HG02798 (cell line): ENCODE results near the gene SLC3A2.

Experiments used
- ATAC-seq: cut with Tn5 transposase; IDR thresholded peaks from one replicate; pipeline ENCODE4 v1.9.1; 2021; ENCODE audit warnings: mild to moderate bottlenecking; ENCODE audit not compliant: unreplicated experiment, poor library complexity

Gene SLC3A2

GRCh38 chr11:62908468-62909072 is 27.9 kb downstream of the SLC3A2 start:
- ATAC-seq, result no peak

GRCh38 chr11:62909107-62909894 is 28.6 kb downstream of the SLC3A2 start:
- ATAC-seq, result no peak

DNA sequence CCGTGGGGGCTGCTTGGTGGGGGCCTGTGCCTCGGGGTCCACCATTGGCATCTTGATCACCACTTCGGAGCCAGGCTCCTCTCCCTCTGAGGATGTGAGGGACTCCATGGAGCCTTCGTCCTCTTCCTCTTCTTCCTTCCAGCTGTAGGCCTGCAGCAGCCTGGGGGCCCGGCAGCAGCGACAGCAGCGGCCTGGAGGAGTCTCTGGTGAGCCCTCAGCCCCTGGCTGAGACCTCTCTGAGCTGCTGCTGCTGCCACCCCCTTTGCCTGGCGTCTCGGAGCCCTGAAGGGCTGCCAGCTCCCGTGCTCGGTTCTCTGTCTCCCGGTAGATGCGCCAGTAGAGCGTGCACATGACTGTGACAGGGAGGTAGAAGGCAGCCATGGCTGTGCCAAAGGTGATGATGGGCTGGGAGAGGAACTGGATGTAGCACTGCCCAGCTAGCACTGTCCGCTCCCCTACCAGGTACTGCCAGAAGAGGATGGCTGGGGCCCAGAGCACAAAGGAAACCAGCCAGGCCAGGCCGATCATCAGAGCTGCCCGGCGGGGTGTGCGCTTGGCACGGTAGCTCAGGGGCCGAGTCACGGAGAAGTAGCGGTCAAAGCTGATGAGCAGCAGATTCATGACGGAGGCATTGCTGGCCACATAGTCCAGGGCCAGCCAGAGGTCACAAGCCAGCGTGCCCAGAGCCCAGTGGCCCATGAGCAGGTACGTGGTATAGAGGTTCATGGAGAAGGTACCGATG is 29.6 kb downstream of the SLC3A2 start:
- no peak for ATAC-seq

- no peak for ATAC-seq
These were observed 30.7 kb downstream of the SLC3A2 start for GRCh38 chr11:62911137-62912130.

DNA sequence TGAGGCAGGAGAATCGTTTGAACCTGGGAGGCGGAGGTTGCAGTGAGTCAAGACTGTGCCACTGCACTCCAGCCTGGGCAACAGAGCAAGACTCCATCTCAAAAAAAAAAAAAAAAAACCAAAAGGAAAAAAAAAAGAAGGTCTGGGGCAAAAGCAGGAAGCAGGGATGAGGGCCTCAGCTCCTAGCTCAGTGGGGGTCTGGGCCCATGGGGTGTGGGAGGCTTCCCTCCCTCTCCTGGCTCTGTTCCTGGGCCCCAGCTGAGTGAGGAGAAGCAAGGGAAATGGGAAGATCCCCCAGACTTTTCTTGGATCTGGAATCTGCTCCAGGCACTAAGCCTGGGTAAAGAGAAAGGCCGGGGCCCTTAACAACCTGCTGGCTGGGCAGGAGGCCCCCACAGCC is 31.6 kb downstream of the SLC3A2 start:
- ATAC-seq, result no peak

DNA sequence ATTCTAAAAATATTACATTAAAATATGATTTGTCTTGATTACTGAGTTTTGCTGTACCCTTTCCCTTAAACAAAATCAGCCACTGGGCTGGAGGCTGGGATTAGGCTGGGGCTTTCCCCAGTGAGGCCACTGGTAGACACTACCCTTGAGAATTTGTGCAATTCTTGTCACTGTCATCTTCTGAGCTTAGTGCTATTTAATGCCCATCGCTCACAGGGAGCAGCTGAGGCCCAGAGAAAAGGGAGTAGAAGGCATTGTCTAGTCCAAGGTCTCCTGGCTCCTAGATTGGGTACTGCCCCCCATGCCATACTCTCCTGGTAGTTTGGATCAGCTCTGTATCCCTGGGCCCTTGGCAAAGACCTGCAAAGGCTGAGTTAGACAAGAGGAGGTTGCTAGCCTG is 33.7 kb downstream of the SLC3A2 start:
- no peak for ATAC-seq

DNA sequence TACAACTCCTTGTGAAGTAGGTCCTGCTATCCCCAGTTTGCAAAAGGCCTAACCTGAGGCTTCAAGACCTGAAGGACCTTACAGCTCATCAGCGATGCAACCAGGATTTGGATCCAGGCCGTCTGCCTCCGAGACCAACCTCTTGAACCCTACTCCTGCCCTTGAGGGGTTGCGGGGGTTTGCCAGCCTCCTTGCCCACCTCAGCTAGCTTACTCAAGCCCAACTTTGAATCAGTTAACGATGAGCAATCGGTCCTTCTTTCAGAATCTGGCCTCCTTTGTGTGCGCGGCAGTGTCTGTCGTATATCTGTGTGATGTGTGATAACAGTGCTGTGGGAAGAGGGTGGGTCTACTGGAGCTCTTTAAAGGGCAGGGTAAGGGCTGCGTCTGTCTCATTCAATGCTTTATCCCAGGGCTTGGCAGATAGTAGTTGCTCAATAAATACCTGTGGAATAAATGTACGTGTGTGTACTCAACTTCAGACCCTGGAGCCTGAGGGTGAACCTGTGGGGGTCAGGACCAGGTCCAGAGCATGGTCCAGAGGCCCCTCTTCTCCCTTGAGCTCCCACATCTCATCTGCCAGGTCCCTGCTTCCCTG is 37.3 kb downstream of the SLC3A2 start:
- ATAC-seq, result no peak

- ATAC-seq, result no peak
These were observed 37.8 kb downstream of the SLC3A2 start for GRCh38 chr11:62918531-62918930.

- ATAC-seq, result no peak
These were observed 38.8 kb downstream of the SLC3A2 start for GRCh38 chr11:62919476-62919875.

DNA sequence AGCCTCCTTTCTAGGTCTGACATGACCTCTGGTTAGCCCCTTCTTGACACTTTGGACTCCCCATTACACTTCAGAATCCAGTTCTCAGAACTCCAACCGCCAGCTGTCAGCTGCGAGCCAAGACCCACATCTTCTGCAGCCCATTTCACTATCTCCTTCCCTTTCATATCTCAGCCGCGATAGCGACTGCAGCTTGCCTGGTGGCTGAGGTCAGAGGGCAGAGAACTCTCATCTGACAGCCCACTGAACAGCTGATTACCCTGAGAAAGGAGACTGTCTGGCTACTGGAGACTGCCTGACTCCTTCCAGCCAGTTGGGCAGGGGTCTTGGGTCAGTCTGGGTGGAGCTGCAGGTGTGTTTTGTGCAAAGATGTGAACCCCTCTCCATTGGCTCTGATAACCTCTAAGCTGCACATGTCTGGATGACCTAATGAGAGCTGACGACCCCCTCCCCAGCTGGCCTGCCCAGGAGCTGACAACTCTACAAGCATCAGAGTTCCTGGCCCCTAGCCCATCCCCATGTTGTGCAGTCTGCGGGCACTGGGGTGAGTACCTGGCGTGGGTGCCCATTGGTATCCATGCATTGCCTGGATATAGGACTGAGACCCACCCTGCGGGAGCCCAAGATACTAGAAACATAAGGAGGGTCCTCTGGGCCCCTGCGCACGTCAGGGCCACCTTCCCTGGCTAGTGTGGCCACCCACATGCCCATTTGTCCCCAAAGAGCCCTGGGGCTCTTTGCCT is 39.4 kb downstream of the SLC3A2 start:
- ATAC-seq, result no peak

DNA sequence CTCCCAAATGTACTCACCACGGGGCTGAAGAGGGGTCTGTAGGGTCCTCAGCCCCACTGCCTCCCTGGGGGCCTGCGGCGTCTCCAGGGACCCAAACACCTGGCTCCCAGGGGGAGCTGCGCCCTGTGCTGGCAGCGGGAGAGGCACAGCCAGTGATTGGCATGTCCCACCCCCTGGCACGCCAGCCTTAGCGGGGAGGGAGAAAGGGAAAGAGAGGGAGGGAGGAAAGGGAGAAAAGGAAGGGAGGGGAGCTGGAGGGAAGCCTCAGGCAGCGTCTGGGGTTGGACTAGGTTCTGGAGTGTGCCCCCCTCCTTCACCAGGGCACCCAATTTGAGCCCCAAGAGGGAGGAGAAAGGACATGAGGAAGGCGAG is 40.5 kb downstream of the SLC3A2 start, which contains the start of gene CHRM1:
Gene CHRM1, minus strand, starts transcription at position 163 of the 372 bp plus-strand sequence. CDS start 10,263 bp downstream, outside the sequence.
- ATAC-seq, result no peak

DNA sequence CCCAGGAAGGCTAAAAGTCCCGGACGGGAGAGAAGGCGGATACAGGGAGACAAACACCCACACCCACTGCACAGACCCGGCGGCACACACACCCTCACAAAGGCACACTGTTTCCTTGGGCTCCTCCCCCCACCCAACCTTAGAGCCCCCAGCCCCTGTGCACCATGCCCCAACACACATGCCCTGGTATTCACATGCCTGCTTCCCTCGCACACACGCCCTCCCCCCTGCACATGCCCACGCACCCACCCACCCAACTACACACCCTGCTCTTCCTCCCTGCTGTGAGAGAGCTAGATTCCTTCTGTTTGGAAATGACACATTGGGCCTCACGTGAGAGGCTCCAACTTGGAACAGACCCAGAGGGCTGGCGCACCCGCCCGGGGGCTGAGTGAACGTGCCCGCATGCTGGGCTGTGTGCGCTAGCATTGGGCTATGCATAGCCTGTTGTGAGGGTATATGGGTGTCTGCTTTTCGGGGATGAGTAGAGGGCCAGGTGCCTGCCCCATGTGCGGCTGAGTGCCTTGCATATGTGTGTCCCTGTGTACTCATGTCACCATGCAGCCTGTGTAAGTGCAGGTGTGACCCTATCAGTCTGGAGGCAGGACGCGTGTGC is 41.0 kb downstream of the SLC3A2 start:
- no peak for ATAC-seq

DNA sequence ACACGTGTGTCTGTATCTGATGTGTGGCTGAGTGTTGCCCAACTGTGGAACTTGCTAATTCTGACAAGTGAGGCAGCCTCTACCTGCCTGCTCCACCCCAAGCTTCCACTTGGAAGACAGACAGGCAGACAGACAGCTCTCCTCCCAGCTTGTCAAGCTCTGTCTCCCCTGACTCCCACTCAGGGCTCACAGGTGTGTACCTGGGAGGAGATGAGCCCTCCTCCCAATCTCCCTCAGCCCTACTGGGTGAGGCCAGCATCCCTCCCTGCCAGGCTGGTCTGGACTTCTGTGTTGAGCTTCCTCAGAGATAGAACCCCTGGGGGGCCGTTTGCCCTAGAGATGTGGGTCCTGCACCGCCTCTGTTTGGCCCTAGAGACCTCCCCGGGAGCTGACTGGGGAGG is 41.5 kb downstream of the SLC3A2 start:
- ATAC-seq, result no peak

DNA sequence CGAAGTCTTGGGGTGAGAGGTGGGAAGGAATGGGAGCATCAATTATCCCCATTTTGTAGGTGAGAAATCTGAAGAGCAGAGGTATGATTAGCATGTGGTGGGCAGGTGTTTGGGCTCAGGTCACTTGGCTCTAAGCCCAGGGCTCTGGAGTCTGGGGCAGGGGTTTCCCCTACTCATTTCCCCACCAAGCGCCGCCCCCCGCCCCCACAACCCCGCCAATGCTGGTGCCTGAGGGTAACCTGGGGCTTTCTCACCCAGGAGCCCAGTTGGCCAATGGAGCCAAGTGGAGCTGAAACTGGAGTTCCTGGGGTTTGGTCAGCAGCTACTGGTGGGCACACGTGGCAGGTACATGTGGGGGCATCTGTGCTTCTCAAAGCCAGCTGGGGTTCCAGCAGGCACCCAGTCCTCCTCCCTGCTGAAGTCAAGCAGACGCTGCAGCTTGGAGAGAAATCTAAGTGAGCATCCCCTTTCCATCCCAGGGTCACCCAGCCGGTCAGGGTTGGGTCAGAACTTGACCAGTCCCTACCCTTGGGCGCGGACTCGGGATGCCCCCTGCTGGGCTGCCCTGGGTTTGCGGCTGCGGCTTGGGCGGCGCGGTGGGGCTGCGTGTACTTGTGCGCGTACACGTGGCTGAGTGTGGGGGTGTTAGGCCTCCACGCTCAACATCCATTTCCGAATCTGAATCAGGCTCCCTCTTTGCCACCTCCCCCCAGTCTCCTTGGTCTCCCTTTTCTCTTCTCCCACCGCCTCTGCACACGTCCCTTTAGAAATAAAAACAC is 42.1 kb downstream of the SLC3A2 start:
- ATAC-seq, result no peak

- no peak for ATAC-seq
These were observed 43.1 kb downstream of the SLC3A2 start for GRCh38 chr11:62923601-62924411.

GRCh38 chr11:62925308-62925707 is 44.6 kb downstream of the SLC3A2 start:
- ATAC-seq, result no peak
